Measurements from ENCODE around the gene TPX2. TPM values are rescaled to one million over a fixed set of nuclear protein-coding genes. Genes with fewer than 3 reads are reported as not detected.
A peak's percentile ranks its signal among the peaks of the same experiment; 100 is the strongest.

Gene TPX2, protein sequence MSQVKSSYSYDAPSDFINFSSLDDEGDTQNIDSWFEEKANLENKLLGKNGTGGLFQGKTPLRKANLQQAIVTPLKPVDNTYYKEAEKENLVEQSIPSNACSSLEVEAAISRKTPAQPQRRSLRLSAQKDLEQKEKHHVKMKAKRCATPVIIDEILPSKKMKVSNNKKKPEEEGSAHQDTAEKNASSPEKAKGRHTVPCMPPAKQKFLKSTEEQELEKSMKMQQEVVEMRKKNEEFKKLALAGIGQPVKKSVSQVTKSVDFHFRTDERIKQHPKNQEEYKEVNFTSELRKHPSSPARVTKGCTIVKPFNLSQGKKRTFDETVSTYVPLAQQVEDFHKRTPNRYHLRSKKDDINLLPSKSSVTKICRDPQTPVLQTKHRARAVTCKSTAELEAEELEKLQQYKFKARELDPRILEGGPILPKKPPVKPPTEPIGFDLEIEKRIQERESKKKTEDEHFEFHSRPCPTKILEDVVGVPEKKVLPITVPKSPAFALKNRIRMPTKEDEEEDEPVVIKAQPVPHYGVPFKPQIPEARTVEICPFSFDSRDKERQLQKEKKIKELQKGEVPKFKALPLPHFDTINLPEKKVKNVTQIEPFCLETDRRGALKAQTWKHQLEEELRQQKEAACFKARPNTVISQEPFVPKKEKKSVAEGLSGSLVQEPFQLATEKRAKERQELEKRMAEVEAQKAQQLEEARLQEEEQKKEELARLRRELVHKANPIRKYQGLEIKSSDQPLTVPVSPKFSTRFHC
- 75.6 TPM for total RNA-seq
- polyA plus RNA-seq = 8.2 TPM
- long read RNA-seq, donor 1, partial matches to known transcripts = 0 of 3 reads
- long read RNA-seq, donor 1, other reads (novel, unspliced or antisense) = 0 of 3 reads
- long read RNA-seq, donor 2, transcript TPX2-201 (18 exons, 3,497 nt) = major isoform, 25 of 143 reads
- long read RNA-seq, donor 2, partial matches to known transcripts = 118 of 143 reads
- long read RNA-seq, donor 2, other reads (novel, unspliced or antisense) = 0 of 143 reads
- long read RNA-seq, donor 3, transcript TPX2-201 (18 exons, 3,497 nt) = major isoform, 10 of 38 reads
- long read RNA-seq, donor 3, partial matches to known transcripts = 28 of 38 reads
- long read RNA-seq, donor 3, other reads (novel, unspliced or antisense) = 0 of 38 reads
- long read RNA-seq, donor 4, transcript TPX2-201 (18 exons, 3,497 nt) = major isoform, 7 of 12 reads
- long read RNA-seq, donor 4, partial matches to known transcripts = 5 of 12 reads
- long read RNA-seq, donor 4, other reads (novel, unspliced or antisense) = 0 of 12 reads
- long read RNA-seq, donor 5, transcript TPX2-201 (18 exons, 3,497 nt) = major isoform, 14 of 52 reads
- long read RNA-seq, donor 5, partial matches to known transcripts = 38 of 52 reads
- long read RNA-seq, donor 5, other reads (novel, unspliced or antisense) = 0 of 52 reads
- long read RNA-seq, donor 6, transcript TPX2-201 (18 exons, 3,497 nt) = major isoform, 15 of 47 reads
- long read RNA-seq, donor 6, partial matches to known transcripts = 32 of 47 reads
- long read RNA-seq, donor 6, other reads (novel, unspliced or antisense) = 0 of 47 reads
- long read RNA-seq, donor 7, transcript TPX2-201 (18 exons, 3,497 nt) = major isoform, 20 of 36 reads
- long read RNA-seq, donor 7, partial matches to known transcripts = 16 of 36 reads
- long read RNA-seq, donor 7, other reads (novel, unspliced or antisense) = 0 of 36 reads
- long read RNA-seq, donor 8, transcript TPX2-201 (18 exons, 3,497 nt) = major isoform, 6 of 25 reads
- long read RNA-seq, donor 8, partial matches to known transcripts = 19 of 25 reads
- long read RNA-seq, donor 8, other reads (novel, unspliced or antisense) = 0 of 25 reads
- long read RNA-seq, donor 9, transcript TPX2-201 (18 exons, 3,497 nt) = major isoform, 11 of 32 reads
- long read RNA-seq, donor 9, partial matches to known transcripts = 21 of 32 reads
- long read RNA-seq, donor 9, other reads (novel, unspliced or antisense) = 0 of 32 reads
- long read RNA-seq, donor 10, transcript TPX2-201 (18 exons, 3,497 nt) = major isoform, 7 of 23 reads
- long read RNA-seq, donor 10, partial matches to known transcripts = 16 of 23 reads
- long read RNA-seq, donor 10, other reads (novel, unspliced or antisense) = 0 of 23 reads

DNA sequence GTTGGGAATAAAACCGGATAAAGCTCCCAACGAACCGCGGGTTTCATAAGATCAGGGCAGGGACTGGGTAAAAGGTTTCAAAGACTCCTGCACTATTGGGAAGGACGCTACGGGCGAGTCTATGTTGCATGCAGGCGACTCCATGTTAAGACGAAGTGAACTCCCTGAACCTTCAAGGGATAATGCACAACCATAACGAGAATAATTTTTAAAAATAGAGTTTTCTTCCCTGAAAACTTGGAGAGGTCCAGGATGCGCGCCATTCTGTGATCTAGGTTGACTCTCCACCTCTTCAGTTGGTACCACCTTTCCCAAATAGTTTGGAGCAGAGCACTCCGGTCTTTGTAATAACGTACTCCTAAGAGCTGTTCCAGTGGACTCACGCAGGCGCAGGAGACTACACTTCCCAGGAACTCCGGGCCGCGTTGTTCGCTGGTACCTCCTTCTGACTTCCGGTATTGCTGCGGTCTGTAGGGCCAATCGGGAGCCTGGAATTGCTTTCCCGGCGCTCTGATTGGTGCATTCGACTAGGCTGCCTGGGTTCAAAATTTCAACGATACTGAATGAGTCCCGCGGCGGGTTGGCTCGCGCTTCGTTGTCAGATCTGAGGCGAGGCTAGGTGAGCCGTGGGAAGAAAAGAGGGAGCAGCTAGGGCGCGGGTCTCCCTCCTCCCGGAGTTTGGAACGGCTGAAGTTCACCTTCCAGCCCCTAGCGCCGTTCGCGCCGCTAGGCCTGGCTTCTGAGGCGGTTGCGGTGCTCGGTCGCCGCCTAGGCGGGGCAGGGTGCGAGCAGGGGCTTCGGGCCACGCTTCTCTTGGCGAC is at the start of gene TPX2:
Gene TPX2, plus strand, starts transcription at position 562 of the 821 bp plus-strand sequence. CDS start 18,187 bp downstream, outside the sequence.
- Histone ChIP-seq H3K4me3 (ENCODE audit: low read length in 2 of 2) (peak within 1 kb of the TSS; percentile 71 to 78), H3K36me3 (ENCODE audit: control insufficient read depth in 2 of 2, insufficient read depth in 2 of 2, low read length in 1 of 2) (peaks cover 0 to 13% of the 10 kb centered on the region in 2 donors), H3K9me3 (ENCODE audit: control insufficient read depth in 2 of 2, insufficient read depth in 1 of 2, low read length in 1 of 2) (no peaks in the 10 kb centered on the region), H3K27me3 (ENCODE audit: control insufficient read depth in 2 of 2, insufficient read depth in 1 of 2, low read length in 1 of 2) (no peaks in the 10 kb centered on the region), H3K4me1 (ENCODE audit: control insufficient read depth in 2 of 2, insufficient read depth in 2 of 2, low read length in 2 of 2) (peaks cover 8 to 17% of the 10 kb centered on the region in 2 donors), H3K27ac (ENCODE audit: low read depth in 1 of 2, low read length in 1 of 2) (peak within 1 kb of the TSS; percentile 75 to 82)
- peak; percentile 84 to 97 (median 92) for DNase-seq (ENCODE audit: low read depth in 6 of 9, low spot score in 9 of 9)
- WGBS = under 1% methylated on average over 54 of the region's 54 CpGs

DNA sequence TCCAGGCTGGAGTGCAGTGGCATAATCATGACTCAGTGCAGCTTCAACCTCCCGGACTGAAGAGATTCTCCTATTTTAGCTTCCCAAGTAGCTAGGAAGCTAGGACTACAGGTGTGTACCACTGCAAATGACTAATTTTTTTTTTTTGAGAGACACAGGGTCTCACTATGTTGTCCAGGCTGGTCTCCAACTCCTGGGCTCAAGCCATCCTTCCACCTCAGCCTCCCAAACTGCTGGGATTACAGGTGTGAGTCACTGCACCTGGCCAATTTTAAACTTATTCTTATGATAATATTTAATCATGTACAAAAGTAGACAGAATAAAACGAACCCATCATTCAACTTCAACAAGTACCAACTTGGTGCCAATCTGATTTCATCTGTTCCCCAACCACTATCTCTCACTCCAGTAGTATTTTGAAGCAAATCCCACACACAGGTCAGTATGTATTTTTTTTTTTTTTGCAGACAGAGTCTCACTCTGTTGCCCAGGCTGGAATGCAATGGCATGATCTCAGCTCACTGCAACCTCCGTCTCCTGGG is 48.9 kb upstream of the TPX2 start:
- H3K27ac ChIP-seq (ENCODE audit: low read depth in 1 of 2, low read length in 1 of 2) = peak overlapping the region in 1 of 2 donors; percentile 91

DNA sequence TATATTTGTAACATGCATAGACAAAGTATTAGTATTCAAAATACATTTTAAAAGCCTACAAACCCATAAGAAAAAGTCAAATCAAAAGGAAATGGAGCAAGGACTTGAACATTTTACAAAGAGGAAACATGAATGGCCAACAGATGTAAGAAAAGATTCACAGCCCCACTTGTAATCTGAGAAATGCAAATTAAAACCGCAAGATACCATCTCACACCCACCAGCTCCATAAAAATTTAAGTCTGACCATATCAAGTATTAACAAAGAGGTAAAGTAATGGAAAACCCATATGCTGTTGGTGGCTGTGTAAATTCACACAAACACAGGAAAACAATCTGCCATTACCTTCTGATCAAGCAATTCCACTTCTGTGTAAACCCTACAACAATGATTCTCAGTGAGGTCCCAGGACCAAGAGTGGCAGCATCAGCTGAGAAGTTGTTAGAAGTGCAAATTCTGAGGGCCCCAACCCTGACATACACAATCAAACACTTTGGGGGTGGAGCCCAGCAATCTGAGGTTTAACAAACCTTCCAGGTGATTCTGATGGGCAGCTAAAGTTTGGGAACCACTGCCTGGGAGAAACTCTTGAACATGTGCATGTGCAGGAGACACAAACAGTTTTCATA is 47.3 kb upstream of the TPX2 start:
- no peaks in the 10 kb centered on the region for H3K9me3 ChIP-seq (ENCODE audit: control insufficient read depth in 2 of 2, insufficient read depth in 1 of 2, low read length in 1 of 2)
- H3K27me3 ChIP-seq (ENCODE audit: control insufficient read depth in 2 of 2, insufficient read depth in 1 of 2, low read length in 1 of 2) = no peaks in the 10 kb centered on the region
- peak in 1 of 9 donors; percentile 72 for DNase-seq (ENCODE audit: low read depth in 6 of 9, low spot score in 9 of 9)
- H3K27ac ChIP-seq (ENCODE audit: low read depth in 1 of 2, low read length in 1 of 2) = peak overlapping the region; percentile 84 to 91
- WGBS = 21% methylated on average over 1 of the region's 1 CpG
- peak overlapping the region; percentile 24 to 41 for H3K4me3 ChIP-seq (ENCODE audit: low read length in 2 of 2)
- H3K36me3 ChIP-seq (ENCODE audit: control insufficient read depth in 2 of 2, insufficient read depth in 2 of 2, low read length in 1 of 2) = peaks cover 51 to 78% of the 10 kb centered on the region in 2 donors
- peaks cover 51 to 92% of the 10 kb centered on the region in 2 donors for H3K4me1 ChIP-seq (ENCODE audit: control insufficient read depth in 2 of 2, insufficient read depth in 2 of 2, low read length in 2 of 2)

More for the DNA sequence above, 48.9 kb upstream of the TPX2 start:
- WGBS = 97% methylated on average over 3 of the region's 3 CpGs
- Histone ChIP-seq H3K4me1 (ENCODE audit: control insufficient read depth in 2 of 2, insufficient read depth in 2 of 2, low read length in 2 of 2) (peaks cover 53 to 93% of the 10 kb centered on the region in 2 donors), H3K27me3 (ENCODE audit: control insufficient read depth in 2 of 2, insufficient read depth in 1 of 2, low read length in 1 of 2) (no peaks in the 10 kb centered on the region), H3K9me3 (ENCODE audit: control insufficient read depth in 2 of 2, insufficient read depth in 1 of 2, low read length in 1 of 2) (no peaks in the 10 kb centered on the region), H3K36me3 (ENCODE audit: control insufficient read depth in 2 of 2, insufficient read depth in 2 of 2, low read length in 1 of 2) (peaks cover 39 to 77% of the 10 kb centered on the region in 2 donors), H3K4me3 (ENCODE audit: low read length in 2 of 2) (peak overlapping the region; percentile 16 to 41)
- no peak for DNase-seq (ENCODE audit: low read depth in 6 of 9, low spot score in 9 of 9)

DNA sequence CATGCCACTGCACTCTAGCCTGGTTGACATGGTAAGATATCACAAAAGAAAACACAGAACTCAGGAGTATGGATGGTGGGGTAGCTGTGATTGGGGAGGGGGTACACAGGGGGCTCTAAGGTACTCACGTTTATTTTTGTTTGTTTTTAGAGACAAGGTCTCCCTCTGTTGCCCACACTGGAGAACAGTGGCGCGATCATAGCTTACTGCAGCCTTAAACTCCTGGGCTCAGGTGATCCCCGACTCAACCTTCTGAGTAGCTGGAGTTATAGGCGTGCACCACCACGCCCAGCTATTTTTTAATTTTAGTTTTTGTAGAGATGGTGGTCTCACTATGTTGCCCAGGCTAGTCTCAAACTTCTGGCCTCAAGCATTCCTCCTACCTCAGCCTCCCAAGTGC is 45.7 kb upstream of the TPX2 start:
- peak overlapping the region; percentile 70 to 91 for H3K27ac ChIP-seq (ENCODE audit: low read depth in 1 of 2, low read length in 1 of 2)
- peak in 1 of 9 donors; percentile 41 for DNase-seq (ENCODE audit: low read depth in 6 of 9, low spot score in 9 of 9)
- no peaks in the 10 kb centered on the region for H3K27me3 ChIP-seq (ENCODE audit: control insufficient read depth in 2 of 2, insufficient read depth in 1 of 2, low read length in 1 of 2)
- WGBS = 93% methylated on average over 6 of the region's 6 CpGs
- no peak overlapping the region for H3K4me3 ChIP-seq (ENCODE audit: low read length in 2 of 2)
- H3K36me3 ChIP-seq (ENCODE audit: control insufficient read depth in 2 of 2, insufficient read depth in 2 of 2, low read length in 1 of 2) = peaks cover 41 to 75% of the 10 kb centered on the region in 2 donors
- no peaks in the 10 kb centered on the region for H3K9me3 ChIP-seq (ENCODE audit: control insufficient read depth in 2 of 2, insufficient read depth in 1 of 2, low read length in 1 of 2)
- H3K4me1 ChIP-seq (ENCODE audit: control insufficient read depth in 2 of 2, insufficient read depth in 2 of 2, low read length in 2 of 2) = peaks cover 46 to 81% of the 10 kb centered on the region in 2 donors

DNA sequence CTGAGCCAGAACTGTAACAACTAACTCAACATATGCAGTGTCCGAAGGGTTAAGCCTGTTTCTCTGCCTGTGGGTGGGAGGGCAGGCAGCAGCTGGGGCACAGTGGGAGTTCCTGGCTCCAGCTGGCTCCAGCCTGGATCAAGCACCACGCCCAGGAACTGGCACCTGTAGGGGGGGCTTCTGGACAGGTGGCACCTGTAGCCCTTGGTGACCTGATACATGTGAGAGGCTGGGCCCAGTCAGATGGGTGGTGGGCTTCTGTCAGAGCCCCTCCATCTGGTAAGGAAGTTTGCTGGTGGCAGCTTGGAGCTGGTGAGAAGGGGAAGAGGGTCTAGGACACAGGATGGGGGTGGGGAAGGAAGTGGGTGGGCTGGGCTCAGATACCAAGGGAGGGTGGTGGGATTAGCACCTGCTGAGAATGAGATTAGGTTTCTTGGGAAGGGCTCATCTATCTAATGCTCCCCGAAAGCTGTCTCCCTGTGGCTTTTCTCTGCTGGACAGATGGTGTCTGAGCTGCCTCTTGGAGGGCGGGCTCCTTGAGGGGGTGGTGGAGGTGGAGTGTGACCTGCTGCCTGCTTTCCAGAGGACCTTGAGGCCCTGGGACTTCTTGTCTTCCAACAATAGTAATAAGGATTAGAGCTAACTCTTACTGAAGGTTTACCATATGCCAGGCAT is 45.0 kb upstream of the TPX2 start:
- Histone ChIP-seq H3K27ac (ENCODE audit: low read depth in 1 of 2, low read length in 1 of 2) (peak overlapping the region; percentile 82 to 91), H3K4me1 (ENCODE audit: control insufficient read depth in 2 of 2, insufficient read depth in 2 of 2, low read length in 2 of 2) (peaks cover 53 to 84% of the 10 kb centered on the region in 2 donors)
- peak in 1 of 9 donors; percentile 38 for DNase-seq (ENCODE audit: low read depth in 6 of 9, low spot score in 9 of 9)

DNA sequence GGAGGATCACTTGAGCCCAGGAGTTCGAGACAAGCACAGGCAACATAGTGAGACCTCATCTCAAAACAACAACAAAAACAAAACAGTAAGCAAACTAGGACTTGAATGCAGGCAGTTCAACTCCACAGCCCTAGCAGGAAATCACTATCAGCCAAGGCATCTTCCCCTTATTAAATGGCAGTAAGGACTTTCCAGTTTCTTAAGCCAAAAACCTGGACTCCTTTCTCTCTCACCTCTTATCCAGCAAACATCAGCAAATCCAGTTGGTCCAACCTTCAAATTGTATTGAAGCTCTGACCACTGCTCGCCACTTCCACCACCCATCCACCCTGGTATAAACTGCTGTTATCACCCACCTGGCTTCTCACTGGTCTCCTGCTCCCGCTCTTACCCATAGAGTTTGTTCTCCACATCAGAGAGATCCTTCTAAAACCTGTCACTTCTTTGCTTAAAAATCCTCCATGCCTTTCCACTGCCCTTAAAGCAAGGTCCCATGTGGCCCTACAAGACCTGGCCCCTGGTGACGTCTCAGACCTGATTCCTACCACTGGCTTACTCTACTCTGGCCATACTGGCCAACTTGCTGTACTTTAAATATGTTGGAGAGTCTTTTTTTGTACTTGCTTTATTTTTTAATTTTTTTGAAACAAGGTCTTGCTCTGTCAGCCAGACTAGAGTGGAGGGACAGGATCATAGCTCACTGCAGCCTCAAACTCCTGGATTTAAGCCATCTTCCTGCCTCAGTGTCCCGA is 44.1 kb upstream of the TPX2 start:
- Histone ChIP-seq H3K4me3 (ENCODE audit: low read length in 2 of 2) (peak overlapping the region; percentile 11 to 21), H3K36me3 (ENCODE audit: control insufficient read depth in 2 of 2, insufficient read depth in 2 of 2, low read length in 1 of 2) (peaks cover 37 to 76% of the 10 kb centered on the region in 2 donors), H3K4me1 (ENCODE audit: control insufficient read depth in 2 of 2, insufficient read depth in 2 of 2, low read length in 2 of 2) (peaks cover 59 to 83% of the 10 kb centered on the region in 2 donors), H3K27ac (ENCODE audit: low read depth in 1 of 2, low read length in 1 of 2) (peak overlapping the region; percentile 82 to 91), H3K9me3 (ENCODE audit: control insufficient read depth in 2 of 2, insufficient read depth in 1 of 2, low read length in 1 of 2) (no peaks in the 10 kb centered on the region), H3K27me3 (ENCODE audit: control insufficient read depth in 2 of 2, insufficient read depth in 1 of 2, low read length in 1 of 2) (no peaks in the 10 kb centered on the region)
- 64% methylated on average over 5 of the region's 5 CpGs for WGBS
- DNase-seq (ENCODE audit: low read depth in 6 of 9, low spot score in 9 of 9) = peak in 1 of 9 donors; percentile 49

More for the DNA sequence above, 45.0 kb upstream of the TPX2 start:
- WGBS = 48% methylated on average over 4 of the region's 4 CpGs
- peaks cover 41 to 76% of the 10 kb centered on the region in 2 donors for H3K36me3 ChIP-seq (ENCODE audit: control insufficient read depth in 2 of 2, insufficient read depth in 2 of 2, low read length in 1 of 2)
- H3K4me3 ChIP-seq (ENCODE audit: low read length in 2 of 2) = peak overlapping the region; percentile 6 to 9
- H3K9me3 ChIP-seq (ENCODE audit: control insufficient read depth in 2 of 2, insufficient read depth in 1 of 2, low read length in 1 of 2) = no peaks in the 10 kb centered on the region
- no peaks in the 10 kb centered on the region for H3K27me3 ChIP-seq (ENCODE audit: control insufficient read depth in 2 of 2, insufficient read depth in 1 of 2, low read length in 1 of 2)

All from thymus (tissue), 14 donors.